NCI-H1436 (cell line): ENCODE measurements around the gene GPC4.
"Not testable (repeated sequence)": the region's sequence is repeated elsewhere in the genome, so short reads cannot be mapped to it uniquely, and the experiment has no call there.

ENCODE experiments used
- DNase-seq: peaks from one replicate; lab custom pipeline; 2025; lab: John Stamatoyannopoulos, UW

Gene GPC4

DNA sequence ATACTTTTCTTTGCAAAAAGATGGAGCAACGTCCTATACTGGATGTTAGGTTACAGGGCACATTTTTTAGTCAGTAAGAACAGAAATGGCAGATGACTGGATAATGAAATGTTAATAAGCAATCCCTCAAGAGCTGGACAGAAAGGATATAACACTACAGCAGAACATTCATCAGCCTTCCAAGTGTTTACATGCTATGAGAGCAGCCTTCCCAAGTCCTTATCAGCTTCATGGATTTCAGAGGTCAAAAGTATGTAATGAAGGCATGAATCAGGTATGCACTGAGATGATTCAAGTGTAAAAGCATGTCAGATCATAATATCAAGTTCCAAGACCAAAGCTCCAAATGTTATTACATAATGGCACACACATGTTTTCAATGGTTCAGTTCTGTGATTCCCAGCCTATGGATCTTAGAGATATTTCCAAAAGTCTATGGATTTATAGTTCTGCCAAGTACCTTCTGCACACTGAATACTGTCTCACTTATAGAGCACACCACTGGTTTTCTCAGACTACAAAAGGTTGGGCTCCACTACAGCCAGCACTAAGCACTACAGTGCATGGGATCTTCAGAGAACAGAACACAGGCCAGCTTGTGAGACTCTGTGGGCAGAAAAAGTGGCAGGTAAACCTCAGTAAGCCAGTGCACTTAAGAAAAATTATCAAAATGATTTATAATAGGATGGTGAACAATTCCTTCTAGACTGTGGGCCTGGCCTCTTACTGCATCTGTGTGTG, 49.2 kb downstream of the GPC4 start:
- DNase-seq = no peak

DNA sequence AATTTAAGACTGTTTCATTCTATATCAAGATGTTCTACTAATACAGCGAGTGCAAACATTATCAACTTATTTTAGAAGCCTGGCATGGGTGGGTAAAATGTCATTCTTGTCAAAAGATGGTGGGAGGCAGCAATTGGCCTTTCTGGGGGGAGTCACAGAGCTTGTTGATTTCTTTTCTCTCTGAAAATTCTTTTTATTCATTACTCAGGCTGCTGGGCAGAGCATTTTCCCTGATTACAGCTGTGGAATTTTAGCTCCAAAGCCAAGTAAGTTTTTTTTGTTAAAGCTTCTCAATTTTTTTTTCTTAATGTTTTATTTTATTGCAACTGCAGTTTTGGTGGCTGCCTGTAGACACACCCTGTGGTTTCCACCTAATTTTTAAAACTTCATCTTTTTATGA, 50.4 kb downstream of the GPC4 start:
- DNase-seq = no peak

DNA sequence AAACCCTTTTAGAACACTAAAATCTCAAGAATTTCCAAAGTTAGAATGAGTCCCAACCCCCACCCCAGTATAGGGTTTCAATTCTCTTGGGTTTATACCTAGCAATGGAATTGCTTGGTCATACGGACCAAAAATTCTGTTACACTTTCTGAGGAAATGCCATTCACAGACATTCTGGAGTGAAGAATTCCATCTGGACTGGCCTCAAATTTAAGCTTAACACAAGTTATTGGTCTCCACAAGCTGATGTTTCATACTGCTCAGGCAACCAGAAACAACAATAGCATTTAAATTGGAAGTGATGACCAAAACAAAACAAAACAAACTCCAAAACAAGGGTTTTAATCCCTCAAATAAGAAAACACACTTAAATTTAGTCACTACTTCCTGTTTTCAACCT, 51.1 kb downstream of the GPC4 start:
- no peak for DNase-seq

DNA sequence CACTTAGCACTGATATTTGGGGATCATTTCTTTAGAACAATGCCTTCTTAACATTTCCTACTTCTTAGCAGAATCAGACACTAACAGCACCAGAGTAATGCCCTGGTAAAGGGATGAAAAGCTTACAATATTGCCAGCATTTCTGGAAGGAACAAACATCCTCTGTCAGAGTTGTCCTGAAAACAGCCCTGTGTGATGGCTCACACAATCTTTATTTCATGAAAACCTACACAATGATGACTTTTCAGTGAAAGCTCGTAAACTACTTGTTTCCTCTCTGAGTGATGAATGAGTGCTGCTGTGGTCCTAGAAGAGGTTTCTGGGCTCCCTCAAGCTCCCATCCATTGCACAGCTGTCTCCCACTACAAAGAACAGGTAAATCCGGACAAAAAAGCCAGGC, 52.8 kb downstream of the GPC4 start:
- DNase-seq = no peak

DNA sequence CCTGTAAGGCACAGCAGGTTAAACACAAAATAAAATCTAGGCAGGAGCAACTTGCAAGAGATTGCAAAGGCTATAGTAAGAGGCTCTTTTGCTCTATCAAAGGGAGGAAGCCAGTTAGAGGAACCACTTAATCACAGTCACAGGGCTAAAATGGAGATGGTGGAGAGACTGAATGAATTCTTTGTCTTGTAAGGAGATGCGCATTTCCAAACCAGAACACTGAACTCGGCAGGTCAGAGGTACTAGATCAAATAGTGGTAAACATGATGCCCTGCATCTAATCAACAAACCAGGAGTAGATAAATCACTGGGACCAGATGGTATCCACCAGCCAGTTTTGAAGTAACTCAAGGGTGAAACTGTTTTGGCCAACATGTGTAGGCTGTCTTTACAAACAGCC, 55.8 kb downstream of the GPC4 start:
- no peak for DNase-seq

DNA sequence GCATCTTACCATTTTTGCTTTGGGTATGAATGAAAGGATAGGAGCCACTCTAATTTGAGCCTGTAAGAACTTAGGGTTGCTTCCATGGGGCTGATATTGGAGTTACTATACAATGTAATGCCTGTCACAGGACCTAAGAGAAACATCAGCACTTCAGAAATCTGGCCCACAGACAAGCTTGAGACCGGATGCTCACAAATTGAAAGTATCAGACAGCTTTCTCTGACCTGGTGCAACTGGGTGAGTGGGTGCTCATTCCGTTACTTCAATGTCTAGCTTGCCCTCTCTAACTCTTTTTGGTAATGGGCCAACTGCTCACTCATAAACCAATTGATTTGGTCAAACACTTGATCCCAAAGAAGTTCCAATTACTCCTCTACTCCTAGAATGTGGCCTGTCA, 62.1 kb downstream of the GPC4 start:
- no peak for DNase-seq

DNA sequence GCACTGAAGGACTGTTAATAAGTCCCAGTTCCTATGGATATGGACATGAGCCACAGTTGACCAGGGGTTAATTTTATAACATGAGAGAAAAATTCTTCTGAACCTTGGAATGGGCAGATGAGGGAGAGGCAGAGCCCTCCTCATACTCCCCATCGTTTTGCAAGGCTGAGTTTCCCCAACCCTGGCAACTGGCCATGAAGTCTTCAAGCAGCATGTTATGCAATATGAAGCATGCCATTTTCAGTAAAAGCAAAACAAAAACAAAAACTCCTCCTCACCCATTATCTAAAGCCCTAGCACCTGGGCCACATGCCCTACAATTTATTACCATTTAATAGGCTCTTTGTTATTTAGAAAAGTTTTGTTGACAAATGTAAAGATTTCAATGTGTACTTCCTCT, 64.5 kb downstream of the GPC4 start:
- DNase-seq = no peak

DNA sequence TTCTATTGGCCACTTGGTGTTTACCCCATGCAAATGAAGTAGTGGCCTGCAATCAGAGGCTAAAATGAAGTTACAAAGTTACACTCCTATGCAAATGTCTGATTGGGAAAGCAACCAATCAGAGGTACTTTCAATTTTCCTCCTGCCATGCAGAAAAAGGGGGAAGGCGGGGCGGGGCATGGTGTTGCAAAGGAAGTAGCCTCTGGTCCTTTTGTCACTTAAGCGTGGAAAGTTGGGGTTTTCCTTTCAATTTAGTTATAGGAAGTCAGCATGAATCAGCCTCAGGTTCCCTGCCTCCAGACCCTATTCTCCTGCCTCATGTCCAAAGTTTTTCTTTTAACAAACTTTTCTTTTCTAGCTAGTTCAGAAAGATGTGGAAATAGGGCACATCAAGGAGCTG, 69.3 kb downstream of the GPC4 start:
- no peak for DNase-seq

DNA sequence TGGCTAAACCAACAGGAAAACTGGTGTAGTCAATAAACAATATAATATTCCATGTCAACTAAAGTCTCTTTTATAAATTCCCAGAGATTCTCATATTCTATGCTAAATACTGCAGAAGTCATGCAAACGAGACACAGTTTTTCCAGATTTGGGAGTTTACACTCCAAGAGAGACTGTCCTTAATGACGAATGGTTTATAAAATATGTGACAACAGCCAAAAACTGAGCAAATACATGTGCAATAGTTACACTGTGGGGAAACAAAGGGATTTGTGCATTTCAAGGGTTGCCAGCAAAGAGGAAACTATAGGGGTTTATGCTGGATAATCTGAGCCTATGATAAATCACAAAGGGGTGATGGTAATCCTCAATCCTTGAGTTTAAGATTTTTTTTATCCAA, 75.7 kb downstream of the GPC4 start:
- no peak for DNase-seq

DNA sequence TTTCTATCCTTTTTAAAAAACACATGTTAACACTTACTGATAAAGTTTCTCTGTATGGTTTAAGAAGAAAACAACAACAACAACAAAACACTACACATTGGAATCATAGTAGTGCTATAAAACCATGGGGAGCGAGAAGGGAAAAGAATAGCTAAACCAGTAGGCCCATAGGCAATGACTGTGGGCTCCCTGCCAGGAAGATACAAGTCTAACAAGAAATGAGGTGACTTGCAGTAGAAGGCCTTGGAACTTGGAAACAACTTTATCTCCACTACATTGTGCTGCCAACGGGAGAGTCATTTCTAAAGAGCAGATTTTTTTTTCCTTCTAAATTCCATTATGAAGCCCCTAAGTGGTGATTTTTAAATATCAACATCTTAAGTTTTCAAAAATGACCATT, 78.0 kb downstream of the GPC4 start:
- no peak for DNase-seq

DNA sequence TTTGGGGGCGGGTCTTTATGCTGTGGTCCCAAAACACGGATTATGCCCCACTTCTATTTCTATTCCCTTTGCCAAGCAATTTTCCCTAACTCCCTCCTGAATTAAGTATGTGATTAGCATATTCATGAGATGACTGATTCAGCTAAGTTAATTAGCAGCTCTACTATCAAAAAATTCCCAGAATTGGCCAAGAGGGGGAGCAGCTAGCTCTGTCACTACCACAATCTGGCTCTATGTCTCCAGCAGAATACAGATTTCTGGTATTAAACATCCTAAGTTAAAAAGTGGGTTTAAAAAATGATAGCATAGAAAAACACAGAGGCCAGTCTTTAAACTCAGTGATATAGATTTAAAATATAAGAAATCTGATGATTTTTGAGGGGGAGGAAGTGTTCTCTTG, 80.3 kb downstream of the GPC4 start:
- peak; percentile 27 for DNase-seq

DNA sequence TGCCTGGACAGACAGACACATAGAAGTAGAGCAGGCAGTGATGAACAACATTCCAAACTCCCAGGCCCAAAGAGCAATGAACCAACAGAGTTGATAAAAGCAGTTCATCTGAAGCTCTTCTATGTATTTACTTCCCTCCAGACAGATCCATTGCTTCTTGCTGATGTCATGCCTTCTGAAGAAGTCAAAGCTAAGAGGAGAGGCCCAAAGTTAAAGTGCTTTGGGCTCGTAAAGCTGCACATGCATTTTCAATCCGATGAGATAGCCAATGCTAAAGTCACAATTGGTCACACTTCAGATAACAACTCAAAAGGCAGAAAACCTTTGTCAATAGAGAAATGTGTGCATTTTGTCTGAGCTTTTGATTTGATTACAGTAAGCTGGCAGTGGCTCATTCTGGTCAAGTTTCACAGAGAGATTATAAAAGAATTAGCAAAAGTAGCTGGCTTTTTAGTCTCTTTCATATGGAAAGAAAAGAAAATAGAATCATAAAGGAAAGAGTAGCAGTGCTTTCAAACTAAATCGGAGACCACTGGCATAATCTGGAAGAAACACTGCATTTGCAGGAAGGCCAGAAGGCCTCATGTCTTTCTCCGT, 82.0 kb downstream of the GPC4 start:
- DNase-seq = no peak

DNA sequence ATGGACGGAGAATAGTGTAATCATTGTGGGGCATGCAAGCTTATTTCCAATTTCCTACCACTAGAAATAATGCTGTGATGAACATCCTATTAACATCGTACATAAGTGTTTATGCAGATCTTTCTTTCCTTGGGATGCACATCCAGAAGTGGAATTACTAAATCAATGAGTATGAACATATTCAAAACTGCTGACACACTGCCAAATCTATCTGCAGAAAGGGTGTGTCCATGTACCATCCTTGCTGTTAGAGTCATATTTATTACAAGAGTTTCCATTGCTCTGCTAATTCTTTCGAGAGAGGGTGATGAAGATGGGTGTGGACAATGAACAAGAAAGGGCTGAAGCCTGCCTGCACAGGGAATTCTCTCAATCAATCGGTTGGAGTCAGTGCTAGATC, 82.6 kb downstream of the GPC4 start:
- no peak for DNase-seq

DNA sequence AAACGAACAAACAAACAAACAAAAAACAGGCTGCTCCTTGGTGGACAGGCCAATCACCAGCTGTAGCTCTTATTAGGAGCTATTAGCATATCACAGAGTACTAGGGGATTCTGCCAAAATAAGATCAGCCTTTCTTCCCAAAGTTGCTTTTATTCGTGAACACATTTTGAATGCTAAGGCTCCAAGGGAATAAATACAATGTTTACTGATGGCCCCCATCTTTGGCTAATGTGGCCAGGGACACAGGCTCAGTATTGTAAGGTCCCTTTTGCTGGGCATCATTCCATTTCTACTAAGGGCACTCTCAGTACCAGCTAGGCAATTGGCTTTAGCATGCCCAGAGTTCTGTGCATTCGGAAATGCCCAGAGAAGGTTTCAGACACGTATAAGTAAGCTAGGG, 84.3 kb downstream of the GPC4 start:
- DNase-seq = no peak

DNA sequence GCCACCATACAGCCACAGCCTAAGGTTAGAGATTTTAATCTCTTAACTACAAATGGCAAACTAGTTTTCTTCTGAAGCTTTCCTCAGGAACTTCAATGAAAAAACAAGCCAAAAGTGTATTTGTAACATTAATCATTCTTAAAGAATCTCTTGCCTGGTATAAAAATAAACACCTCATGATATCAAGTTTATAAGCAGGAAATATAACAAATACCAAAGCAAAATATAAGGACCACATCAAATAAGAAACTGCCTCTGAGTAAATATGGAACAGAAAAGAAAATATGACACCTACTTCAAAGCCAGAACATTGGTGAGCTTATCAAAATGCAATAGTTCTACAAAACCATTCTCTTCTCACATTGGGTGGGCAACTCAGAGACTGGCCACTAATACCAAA, 89.9 kb downstream of the GPC4 start:
- no peak for DNase-seq

DNA sequence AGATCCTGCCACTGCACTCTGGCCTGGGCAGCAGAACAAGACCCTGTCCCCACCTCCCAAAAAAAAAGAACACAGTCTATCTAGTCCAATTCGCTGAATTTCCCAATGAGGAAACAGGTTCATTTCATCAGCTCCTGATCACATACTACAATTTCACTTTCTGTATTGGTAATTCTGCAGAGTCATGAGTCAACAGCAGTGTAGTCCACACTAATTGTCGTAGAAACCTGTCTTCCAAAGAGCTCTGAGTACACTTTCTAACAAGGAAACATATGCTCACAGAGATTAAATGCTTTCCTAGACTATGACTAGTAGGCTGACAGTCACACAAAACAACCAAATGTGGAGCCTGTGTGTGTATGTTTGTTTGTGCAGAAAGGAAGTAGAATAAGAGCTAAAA, 91.9 kb downstream of the GPC4 start:
- no peak for DNase-seq

DNA sequence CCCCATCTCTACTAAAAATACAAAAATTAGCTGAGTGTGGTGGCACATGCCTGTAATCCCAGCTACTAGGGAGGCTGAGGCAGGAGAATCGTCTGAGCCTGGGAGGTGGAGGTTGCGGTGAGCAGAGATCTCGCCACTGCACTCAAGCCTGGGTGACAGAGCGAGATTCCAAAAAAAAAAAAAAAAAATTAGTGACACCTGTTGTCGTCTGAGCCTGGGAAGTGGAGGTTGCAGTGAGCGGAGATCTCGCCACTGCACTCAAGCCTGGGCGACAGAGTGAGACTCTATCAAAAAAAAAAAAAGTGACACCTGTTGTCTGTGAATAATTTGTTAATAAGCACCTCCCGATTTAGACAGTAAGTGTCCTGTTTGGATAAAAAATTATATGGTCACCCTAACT, 93.0 kb downstream of the GPC4 start:
- DNase-seq = not testable (repeated sequence)

DNA sequence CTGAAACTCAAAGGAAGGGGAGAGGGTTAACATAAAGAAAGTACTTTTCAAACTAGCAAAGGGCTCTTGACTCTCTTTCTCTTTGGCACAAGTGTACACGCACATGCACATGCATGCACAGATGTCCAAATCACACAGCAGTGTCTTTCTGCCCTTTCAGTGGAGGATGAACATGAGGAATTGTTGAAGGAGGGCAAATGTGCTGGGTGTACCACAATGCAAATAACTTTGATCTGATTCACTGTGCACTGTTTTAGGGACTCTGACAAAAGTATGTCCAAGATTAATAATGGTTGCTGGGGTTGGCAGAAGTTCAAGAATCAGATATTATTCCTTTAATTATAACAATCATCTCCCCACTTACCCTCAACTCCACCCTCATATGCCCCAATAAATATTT, 93.8 kb downstream of the GPC4 start:
- DNase-seq = no peak

DNA sequence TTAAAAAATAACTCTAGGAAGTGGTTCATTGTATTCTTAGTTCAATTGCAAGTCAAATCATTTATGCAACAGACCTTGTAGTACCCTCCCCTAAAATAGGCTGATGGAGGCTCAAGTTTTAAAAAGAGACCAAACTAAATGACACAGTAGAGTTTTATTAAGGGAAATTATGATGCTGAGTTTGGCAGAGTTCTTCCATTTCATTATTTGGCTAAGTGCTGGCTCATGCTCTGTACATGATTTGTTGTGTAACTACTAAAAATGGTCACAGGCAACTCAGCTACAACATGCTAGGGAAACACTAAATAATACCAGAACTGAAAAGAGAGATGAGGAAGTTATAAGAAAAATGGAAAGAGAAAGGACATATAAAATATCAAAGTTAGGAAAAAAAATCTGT, 101.0 kb downstream of the GPC4 start:
- DNase-seq = no peak

DNA sequence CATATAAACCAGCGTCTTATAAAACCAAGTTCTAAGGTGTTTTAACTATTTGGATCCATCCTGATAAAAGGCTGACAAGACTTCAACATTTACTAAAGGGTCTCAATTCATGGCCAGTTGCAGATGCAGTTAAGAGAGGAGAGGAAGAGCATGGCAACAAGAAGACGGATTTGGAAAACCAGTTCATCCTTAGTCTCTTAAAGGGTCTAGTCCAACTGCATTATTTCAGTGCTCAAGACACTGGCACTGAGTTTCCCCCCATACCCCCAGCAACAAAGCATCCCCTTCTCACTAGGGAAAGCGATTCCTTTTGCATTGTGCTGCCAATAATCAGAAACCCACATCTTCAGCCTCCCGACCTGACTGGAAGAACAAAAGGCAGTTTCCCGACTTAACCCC, 106.8 kb downstream of the GPC4 start:
- DNase-seq = no peak

DNA sequence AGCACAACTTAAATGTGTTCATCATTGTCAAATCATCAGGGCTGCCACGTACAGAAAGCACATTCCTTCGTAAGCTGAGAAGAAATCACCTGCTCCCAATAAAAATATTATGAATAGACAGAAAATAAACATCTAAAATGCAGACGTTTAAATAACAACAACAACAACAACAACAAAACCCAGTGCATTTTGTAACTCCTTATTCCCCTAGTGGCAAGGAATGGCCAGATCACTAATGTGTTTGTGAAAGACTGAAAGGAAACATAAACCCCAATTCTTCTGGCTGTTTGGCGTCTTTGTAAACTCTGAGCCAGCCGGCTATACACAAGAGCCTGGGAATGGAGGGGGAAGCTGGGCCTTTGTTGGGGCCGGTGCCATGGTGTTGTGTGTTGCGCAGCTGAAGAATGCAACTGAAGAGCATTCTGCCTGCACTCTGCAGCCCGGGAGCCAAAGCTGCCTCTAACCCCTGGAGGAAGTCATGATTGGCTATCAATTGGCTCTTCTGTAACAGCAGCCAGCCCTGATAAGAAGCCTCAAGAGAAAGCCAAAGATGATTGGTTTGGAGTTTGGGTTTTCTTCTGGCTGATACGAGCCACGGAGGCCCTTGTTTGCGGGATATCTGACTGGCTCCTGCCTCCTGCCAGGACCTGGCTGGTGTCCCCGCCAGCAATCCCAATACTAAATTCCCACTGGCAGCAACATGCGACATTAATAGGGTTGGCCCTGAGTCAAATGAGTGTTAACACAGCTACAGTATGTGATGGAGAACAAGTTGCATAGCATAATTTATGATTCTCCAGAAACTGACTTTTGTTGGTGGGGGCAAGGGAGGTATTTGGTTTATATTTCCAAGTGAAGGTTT, 107.4 kb downstream of the GPC4 start:
- no peak for DNase-seq

DNA sequence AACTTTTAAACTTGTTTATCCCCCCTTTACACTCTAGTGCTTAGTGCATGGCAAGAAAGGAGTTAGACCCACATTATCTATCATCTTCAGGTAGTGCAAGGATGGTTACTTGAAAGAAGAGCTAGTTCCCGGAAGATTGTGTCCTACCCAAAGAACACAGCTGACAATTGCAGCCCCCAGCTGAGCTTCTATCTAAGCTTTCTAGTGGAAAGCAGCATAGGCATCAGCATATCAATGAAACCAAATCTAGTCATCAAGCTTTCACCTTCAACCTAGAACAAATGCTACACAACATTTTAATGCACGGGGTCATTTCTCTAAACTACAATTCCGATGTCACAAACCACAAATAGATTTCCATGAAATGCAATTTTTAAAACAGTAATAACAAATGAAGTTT, 108.2 kb downstream of the GPC4 start:
- DNase-seq = no peak

DNA sequence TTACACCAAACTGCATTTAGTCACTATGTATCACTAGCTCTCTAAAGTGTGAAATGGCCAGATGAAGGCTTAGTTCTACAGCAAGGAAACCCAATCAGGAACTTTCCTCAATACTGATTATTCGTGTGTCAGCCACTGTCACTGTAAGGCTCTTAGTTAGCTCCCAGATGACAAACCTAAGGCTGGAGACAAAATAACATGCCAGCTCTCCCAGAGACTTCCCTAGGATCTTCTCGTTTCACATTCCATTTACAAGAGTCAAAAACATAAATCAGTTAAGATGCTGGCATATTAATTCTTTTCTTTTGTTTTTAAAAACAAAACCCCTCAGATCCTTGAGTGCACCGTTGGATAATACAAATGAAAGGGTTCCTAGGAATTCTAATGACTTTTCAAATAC, 109.0 kb downstream of the GPC4 start:
- DNase-seq = no peak
